ENCODE data around the gene FHOD3.

Gene FHOD3

GRCh38 chr18:36650266-36650665, 352.8 kb downstream of the FHOD3 start:
- no peak for DNase-seq
- TF ChIP-seq CTCF (IDR thresholded peaks at IDR 0.05; ENCODE audit: low read length) (no peak), EZH2 (optimal IDR thresholded peaks at IDR 0.05; ENCODE audit: low read depth, low read length) (no peak), EZH2phosphoT487 (IDR thresholded peaks at IDR 0.05; ENCODE audit: low read length) (no peak)
- Histone ChIP-seq H3K27ac (ENCODE audit: low read length) (no peak overlapping the region), H3K27me3 (replicated peaks; ENCODE audit: insufficient read depth, low read length) (no peaks in the 10 kb centered on the region), H3F3A (ENCODE audit: insufficient read depth, low read length) (no peaks in the 10 kb centered on the region), H3K9me3 (replicated peaks; ENCODE audit: insufficient read depth, low read length) (no peaks in the 10 kb centered on the region), H3K9me2 (replicated peaks; ENCODE audit: insufficient read depth, low read length) (no peaks in the 10 kb centered on the region), H3K36me3 (replicated peaks; ENCODE audit: insufficient read depth, low read length) (no peaks in the 10 kb centered on the region), H3K79me2 (ENCODE audit: low read length) (no peaks in the 10 kb centered on the region), H4K20me1 (ENCODE audit: insufficient read depth, low read length) (no peaks in the 10 kb centered on the region), H3K4me3 (ENCODE audit: low read length) (no peak overlapping the region), H2AFZ (ENCODE audit: low read length) (no peak overlapping the region), H3K4me2 (ENCODE audit: low read depth, low read length) (no peak overlapping the region), H3K4me1 (ENCODE audit: low read length) (no peaks in the 10 kb centered on the region), H3K9ac (ENCODE audit: low read length) (no peak overlapping the region)

- Histone ChIP-seq H3K9me3 (replicated peaks; ENCODE audit: insufficient read depth, low read length) (no peaks in the 10 kb centered on the region), H3K36me3 (replicated peaks; ENCODE audit: insufficient read depth, low read length) (no peaks in the 10 kb centered on the region), H3K9me2 (replicated peaks; ENCODE audit: insufficient read depth, low read length) (no peaks in the 10 kb centered on the region), H3K4me2 (ENCODE audit: low read depth, low read length) (no peak overlapping the region), H3K4me1 (ENCODE audit: low read length) (no peaks in the 10 kb centered on the region), H3K27ac (ENCODE audit: low read length) (no peak overlapping the region), H3K27me3 (replicated peaks; ENCODE audit: insufficient read depth, low read length) (no peaks in the 10 kb centered on the region), H3K79me2 (ENCODE audit: low read length) (no peaks in the 10 kb centered on the region), H2AFZ (ENCODE audit: low read length) (no peak overlapping the region), H3K9ac (ENCODE audit: low read length) (no peak overlapping the region), H3K4me3 (ENCODE audit: low read length) (no peak overlapping the region), H3F3A (ENCODE audit: insufficient read depth, low read length) (no peaks in the 10 kb centered on the region), H4K20me1 (ENCODE audit: insufficient read depth, low read length) (no peaks in the 10 kb centered on the region)
- no peak for DNase-seq
- TF ChIP-seq EZH2phosphoT487 (IDR thresholded peaks at IDR 0.05; ENCODE audit: low read length) (no peak), EZH2 (optimal IDR thresholded peaks at IDR 0.05; ENCODE audit: low read depth, low read length) (no peak), CTCF (IDR thresholded peaks at IDR 0.05; ENCODE audit: low read length) (no peak)
Measured at GRCh38 chr18:36650906-36651305, 353.4 kb downstream of the FHOD3 start.

GRCh38 chr18:36652503-36652902, 355.0 kb downstream of the FHOD3 start:
- H3K9ac ChIP-seq (ENCODE audit: low read length), result no peak overlapping the region
- H3K27me3 ChIP-seq (replicated peaks; ENCODE audit: insufficient read depth, low read length), result no peaks in the 10 kb centered on the region
- no peak overlapping the region for H3K4me2 ChIP-seq (ENCODE audit: low read depth, low read length)
- no peaks in the 10 kb centered on the region for H3F3A ChIP-seq (ENCODE audit: insufficient read depth, low read length)
- H3K79me2 ChIP-seq (ENCODE audit: low read length), result no peaks in the 10 kb centered on the region
- H3K9me3 ChIP-seq (replicated peaks; ENCODE audit: insufficient read depth, low read length), result no peaks in the 10 kb centered on the region
- no peak for TF ChIP-seq EZH2phosphoT487 (IDR thresholded peaks at IDR 0.05; ENCODE audit: low read length)
- TF ChIP-seq EZH2 (optimal IDR thresholded peaks at IDR 0.05; ENCODE audit: low read depth, low read length), result no peak
- no peak for TF ChIP-seq CTCF (IDR thresholded peaks at IDR 0.05; ENCODE audit: low read length)
- H4K20me1 ChIP-seq (ENCODE audit: insufficient read depth, low read length), result no peaks in the 10 kb centered on the region
- H3K4me1 ChIP-seq (ENCODE audit: low read length), result no peaks in the 10 kb centered on the region
- no peak overlapping the region for H3K27ac ChIP-seq (ENCODE audit: low read length)
- H3K9me2 ChIP-seq (replicated peaks; ENCODE audit: insufficient read depth, low read length), result no peaks in the 10 kb centered on the region
- H3K36me3 ChIP-seq (replicated peaks; ENCODE audit: insufficient read depth, low read length), result no peaks in the 10 kb centered on the region
- no peak overlapping the region for H3K4me3 ChIP-seq (ENCODE audit: low read length)
- no peak overlapping the region for H2AFZ ChIP-seq (ENCODE audit: low read length)
- DNase-seq, result no peak

Data from MM.1S (cell line).